Kidney (tissue), 14 donors: ENCODE data around the gene KCNK15. TPM values are rescaled to one million over a fixed set of nuclear protein-coding genes. Genes with fewer than 3 reads are reported as not detected.

ENCODE experiments used
- DNase-seq, 5 donors: peaks; one replicate each; pipeline ENCODE4 v3.0.0-alpha.2; 2013 to 2020
- FAIRE-seq: peaks from 2 replicates; lab custom pipeline; 2012; peaks lifted over from hg19 to GRCh38; lab: Jason Lieb, UNC
- H3K27ac ChIP-seq, 2 donors: one replicate each; pipeline ENCODE4 v1.7.0; 2013; ENCODE audit warnings: low read depth in 2 of 2, low read length in 2 of 2, inconsistent platforms in 1 of 2
- H3K27me3 ChIP-seq: one replicate; pipeline ENCODE4 v1.7.1; 2013; ENCODE audit warnings: low read length, inconsistent platforms; ENCODE audit not compliant: control insufficient read depth, insufficient read depth
- H3K36me3 ChIP-seq, 3 donors: one replicate each; pipeline versions ENCODE4 v1.7.0 to v1.7.1; 2013; ENCODE audit warnings: low read length in 3 of 3, control low read depth in 1 of 3, inconsistent platforms in 1 of 3; ENCODE audit not compliant: insufficient read depth in 3 of 3, control insufficient read depth in 2 of 3
- H3K4me1 ChIP-seq, 3 donors: one replicate each; pipeline versions ENCODE4 v1.7.0 to v1.7.1; 2013; ENCODE audit warnings: low read length in 3 of 3, inconsistent platforms in 1 of 3, low read depth in 1 of 3; ENCODE audit not compliant: control insufficient read depth in 2 of 3, insufficient read depth in 2 of 3
- H3K4me3 ChIP-seq, 3 donors: one replicate each; pipeline versions ENCODE4 v1.7.0 to v1.8.1; 2013; ENCODE audit warnings: low read length in 3 of 3, control low read depth in 1 of 3, inconsistent platforms in 1 of 3
- H3K9ac ChIP-seq, 3 donors: one replicate each; pipeline versions ENCODE4 v1.7.0 to v1.7.1; 2013; ENCODE audit warnings: low read length in 3 of 3, control low read depth in 1 of 3, inconsistent platforms in 1 of 3
- H3K9me3 ChIP-seq, 3 donors: one replicate each; pipeline versions ENCODE4 v1.7.0 to v1.7.1; 2013; ENCODE audit warnings: low read length in 3 of 3, control low read depth in 1 of 3, inconsistent platforms in 1 of 3; ENCODE audit not compliant: control insufficient read depth in 2 of 3, insufficient read depth in 1 of 3
- CTCF ChIP-seq: IDR thresholded peaks from 3 replicates; pipeline ENCODE4 v1.5.1; 2012; ENCODE audit warnings: mild to moderate bottlenecking, moderate library complexity, borderline replicate concordance; ENCODE audit not compliant: insufficient read depth; ENCODE audit errors: extremely low read depth
- intact Hi-C: fragments of 100-400 bp; cut with DNase I; formaldehyde crosslinking; loops from one replicate; pipeline ENCODE4 v1.11.1; 2022
- polyA plus RNA-seq: library from polyadenylated mRNA; stranded (reverse); fragments of 350-450 nt; fragmentation: Illumina TruSeq; extraction: RNeasy Lipid Tissue Mini Kit (QIAGEN cat#74804); gene quantifications from one replicate; pipeline ENCODE4 v1.2.3, GENCODE V29; 2014; ENCODE audit warnings: low read depth, low replicate concordance; ENCODE audit not compliant: insufficient read depth
- total RNA-seq: library from RNA; stranded (reverse); fragmentation: NEBNext Ultra II Directional; extraction: Animal tissue kit (Norgen Biotek cat#: 25700); gene quantifications from one replicate; pipeline ENCODE4 v1.2.1, GENCODE V29; 2021
- donor health status: control.
- donor health status: control.
- donor health status: control.
- donor health status: control.
- donor health status: control.
- donor health status: DM: yes; HTN: yes; CAD: no.
- donor health status: Normal renal cell carcinoma (clear cell type).

The KCNK15 gene
- total and polyA plus RNA-seq, 2 donors from 2014 or later = 0.62 to 11.7 TPM

GRCh38 chr20:44720621-44720996 lies 25.1 kb upstream of the KCNK15 start:
- H3K27me3 ChIP-seq = no peaks in the 10 kb centered on the region
- H3K4me3 ChIP-seq = no peak overlapping the region
- DNase-seq = peak in 1 of 5 donors; percentile 84
- no peaks in the 10 kb centered on the region for H3K4me1 ChIP-seq
- no peak overlapping the region for H3K27ac ChIP-seq
- intact Hi-C loops = no loop called here
- H3K36me3 ChIP-seq = no peaks in the 10 kb centered on the region
- no peaks in the 10 kb centered on the region for H3K9me3 ChIP-seq
- FAIRE-seq = no peak
- no peak for TF ChIP-seq CTCF
- H3K9ac ChIP-seq = no peak overlapping the region

GRCh38 chr20:44720997-44721784 lies 24.5 kb upstream of the KCNK15 start:
- H3K4me3 ChIP-seq = no peak overlapping the region
- H3K27me3 ChIP-seq = no peaks in the 10 kb centered on the region
- H3K4me1 ChIP-seq = no peaks in the 10 kb centered on the region
- intact Hi-C loops = no loop called here
- DNase-seq (peak in 1 of 5 donors; percentile 49), FAIRE-seq (no peak)
- no peak overlapping the region for H3K9ac ChIP-seq
- TF ChIP-seq CTCF = no peak
- H3K36me3 ChIP-seq = no peaks in the 10 kb centered on the region
- H3K9me3 ChIP-seq = no peaks in the 10 kb centered on the region
- H3K27ac ChIP-seq = no peak overlapping the region

GRCh38 chr20:44721785-44722054 lies 23.9 kb upstream of the KCNK15 start:
- H3K9me3 ChIP-seq = no peaks in the 10 kb centered on the region
- no peaks in the 10 kb centered on the region for H3K27me3 ChIP-seq
- no peak overlapping the region for H3K9ac ChIP-seq
- no peak for TF ChIP-seq CTCF
- intact Hi-C loops = no loop called here
- no peaks in the 10 kb centered on the region for H3K4me1 ChIP-seq
- no peak for DNase-seq
- no peak overlapping the region for H3K4me3 ChIP-seq
- no peak for FAIRE-seq
- H3K27ac ChIP-seq = no peak overlapping the region
- H3K36me3 ChIP-seq = no peaks in the 10 kb centered on the region

GRCh38 chr20:44722990-44723389 lies 22.7 kb upstream of the KCNK15 start:
- H3K27me3 ChIP-seq = no peaks in the 10 kb centered on the region
- TF ChIP-seq CTCF = no peak
- H3K4me1 ChIP-seq = no peaks in the 10 kb centered on the region
- H3K36me3 ChIP-seq = no peaks in the 10 kb centered on the region
- DNase-seq (no peak), FAIRE-seq (no peak)
- intact Hi-C loops = no loop called here
- H3K27ac ChIP-seq = no peak overlapping the region
- no peaks in the 10 kb centered on the region for H3K9me3 ChIP-seq
- no peak overlapping the region for H3K4me3 ChIP-seq
- no peak overlapping the region for H3K9ac ChIP-seq
